Lower leg skin (tissue), 3 donors: ENCODE data around the gene BDH1.

ENCODE experiments used
- CTCF ChIP-seq, 3 donors: fragments of 450-650 bp; IDR thresholded peaks; one replicate each; pipeline ENCODE4 v1.5.1; 2016; ENCODE audit warnings: antibody characterized with exemption in 3 of 3, mild to moderate bottlenecking in 3 of 3, moderate library complexity in 2 of 3
- POLR2A ChIP-seq, 2 donors: fragments of 450-650 bp; IDR thresholded peaks; one replicate each; pipeline ENCODE4 v1.6.1; 2016 to 2017; ENCODE audit warnings: antibody characterized with exemption in 2 of 2, mild to moderate bottlenecking in 1 of 2, moderate library complexity in 1 of 2

- TF ChIP-seq POLR2A (IDR thresholded peaks at IDR 0.05) (no peak), CTCF (IDR thresholded peaks at IDR 0.05) (no peak)
These were observed 21.1 kb upstream of the BDH1 start for GRCh38 chr3:197576838-197577237.
